Mononuclear cell (primary cell): ENCODE measurements around the gene ZNF487. TPM values are rescaled to one million over a fixed set of nuclear protein-coding genes. Genes with fewer than 3 reads are reported as not detected.
"Not testable (repeated sequence)": the region's sequence is repeated elsewhere in the genome, so short reads cannot be mapped to it uniquely, and the experiment has no call there.

Experiments
- H3K27me3 ChIP-seq: 2 replicates; pipeline ENCODE4 v1.6.0; 2011; ENCODE audit warnings: low read length, control low read depth; ENCODE audit not compliant: insufficient read depth
- H3K4me1 ChIP-seq: 2 replicates; pipeline ENCODE4 v1.5.1; 2011; ENCODE audit warnings: mild to moderate bottlenecking, low read length, control low read depth; ENCODE audit not compliant: insufficient read depth
- H3K4me3 ChIP-seq: 2 replicates; pipeline ENCODE4 v1.5.1; 2011; ENCODE audit warnings: mild to moderate bottlenecking, low read length, moderate library complexity
- H3K9me3 ChIP-seq: 2 replicates; pipeline ENCODE4 v1.5.1; 2011; ENCODE audit warnings: low read depth, mild to moderate bottlenecking, control low read depth, low read length
- total RNA-seq: library from RNA; depleted of rRNA; stranded (reverse); fragments of >200 nt; gene quantifications from one replicate; pipeline ENCODE4 v1.2.3, GENCODE V29; 2012

The ZNF487 gene
- total RNA-seq, 1 donor, result 13.1 TPM

DNA sequence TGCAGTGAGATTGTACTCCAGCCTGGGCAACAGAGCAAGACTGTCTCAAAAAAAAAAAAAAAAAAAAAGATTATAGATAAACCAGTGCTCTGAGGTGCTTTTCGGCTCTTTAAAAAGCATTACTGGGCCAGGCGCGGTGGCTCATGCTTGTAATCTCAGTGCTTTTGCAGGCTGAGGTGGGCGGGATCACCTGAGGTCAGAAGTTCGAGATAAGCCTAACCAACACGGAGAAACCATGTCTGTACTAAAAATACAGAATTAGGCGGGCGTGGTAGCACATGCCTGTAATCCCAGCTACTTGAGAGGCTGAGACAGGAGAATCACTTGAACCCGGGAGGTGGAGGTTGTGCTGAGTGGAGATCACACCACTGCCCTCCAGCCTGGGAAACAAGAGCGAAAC, 21.4 kb upstream of the ZNF487 start:
- H3K4me1 ChIP-seq, result peaks cover 43% of the 10 kb centered on the region
- no peaks in the 10 kb centered on the region for H3K27me3 ChIP-seq
- H3K9me3 ChIP-seq, result no peaks in the 10 kb centered on the region
- no peak overlapping the region for H3K4me3 ChIP-seq

GRCh38 chr10:43417950-43418768, 18.8 kb upstream of the ZNF487 start:
- H3K27me3 ChIP-seq, result no peaks in the 10 kb centered on the region
- H3K4me1 ChIP-seq, result peaks cover 54% of the 10 kb centered on the region
- H3K4me3 ChIP-seq, result no peak overlapping the region
- H3K9me3 ChIP-seq, result no peaks in the 10 kb centered on the region

DNA sequence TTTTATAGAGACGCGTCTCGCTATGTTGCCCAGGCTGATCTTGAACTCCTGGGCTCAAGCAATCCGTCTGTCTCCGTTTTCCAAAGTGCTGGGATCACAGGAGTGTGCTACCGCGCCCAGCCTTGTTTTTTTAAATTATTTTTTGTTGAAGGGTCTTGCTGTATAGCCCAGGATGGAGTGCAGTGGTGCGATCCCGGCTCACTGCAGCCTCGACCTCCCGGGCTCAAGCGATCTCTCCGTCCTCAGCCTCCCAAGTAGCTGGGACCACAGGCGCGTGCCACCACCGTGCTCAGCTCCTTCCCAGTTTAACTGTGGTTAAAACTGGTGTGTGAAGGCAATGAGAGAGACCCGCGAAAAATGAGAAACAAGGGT, 16.9 kb upstream of the ZNF487 start:
- Histone ChIP-seq H3K27me3 (no peaks in the 10 kb centered on the region), H3K9me3 (no peaks in the 10 kb centered on the region), H3K4me3 (peak overlapping the region; percentile 59), H3K4me1 (peaks cover 54% of the 10 kb centered on the region)

DNA sequence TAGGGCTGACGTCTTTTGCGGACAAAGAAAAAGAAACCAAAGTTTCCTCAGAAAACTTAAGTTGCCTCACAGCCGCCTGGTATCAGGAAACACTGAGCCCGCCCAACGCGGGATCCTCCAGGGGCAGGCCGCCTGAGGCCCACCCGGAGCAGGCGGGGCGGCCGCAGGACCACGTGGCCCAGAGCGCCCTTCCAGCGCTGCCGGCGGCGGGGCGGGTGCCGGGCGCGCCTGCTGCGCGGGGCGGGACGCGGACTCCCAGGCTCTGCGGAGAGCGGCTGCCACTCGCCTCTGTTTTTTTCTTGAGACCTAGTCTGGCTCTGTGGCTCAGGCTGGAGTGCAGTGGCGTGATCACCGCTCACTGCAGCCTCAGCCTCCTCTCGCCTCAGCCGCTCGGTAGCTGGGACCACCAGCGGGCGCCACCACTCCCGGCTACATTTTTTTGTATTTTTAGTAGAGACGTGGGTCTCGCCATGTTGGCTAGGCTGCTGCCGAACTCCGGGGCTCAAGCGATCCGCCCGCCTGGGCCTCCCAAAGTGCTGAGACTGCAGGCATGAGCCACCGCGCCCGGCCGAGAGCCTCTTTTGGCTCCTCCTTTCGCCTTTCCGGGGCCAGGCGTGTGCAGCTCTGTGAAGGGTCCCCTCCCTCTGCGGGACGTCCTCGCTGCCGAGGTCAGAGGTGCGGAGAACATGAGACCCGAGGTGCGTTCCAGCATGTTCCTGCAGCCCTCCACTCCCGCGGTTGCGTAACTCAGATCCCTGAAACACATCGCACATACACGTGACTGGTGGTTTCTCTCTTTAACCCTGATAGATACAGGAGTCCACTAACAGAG, 16.3 kb upstream of the ZNF487 start:
- H3K4me3 ChIP-seq, result peak overlapping the region; percentile 59
- H3K27me3 ChIP-seq, result no peaks in the 10 kb centered on the region
- H3K4me1 ChIP-seq, result peaks cover 54% of the 10 kb centered on the region
- no peaks in the 10 kb centered on the region for H3K9me3 ChIP-seq

DNA sequence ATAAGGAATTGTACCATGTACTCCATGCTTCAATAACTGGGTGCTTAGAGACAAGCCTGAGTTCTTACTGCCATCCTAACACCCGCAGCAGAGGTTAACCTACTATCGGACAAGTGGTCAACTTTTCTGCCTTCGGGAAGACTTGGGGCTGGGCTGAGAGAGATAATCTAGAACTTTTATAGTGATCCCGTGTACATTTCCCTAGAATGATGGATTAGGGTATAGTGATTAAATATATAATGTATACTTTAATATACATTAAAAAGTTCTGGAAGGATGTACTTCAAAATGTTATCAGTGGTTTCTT, 15.8 kb upstream of the ZNF487 start:
- peaks cover 54% of the 10 kb centered on the region for H3K4me1 ChIP-seq
- no peaks in the 10 kb centered on the region for H3K9me3 ChIP-seq
- H3K4me3 ChIP-seq, result peak overlapping the region; percentile 59
- H3K27me3 ChIP-seq, result no peaks in the 10 kb centered on the region

- no peaks in the 10 kb centered on the region for H3K9me3 ChIP-seq
- no peaks in the 10 kb centered on the region for H3K27me3 ChIP-seq
- peaks cover 54% of the 10 kb centered on the region for H3K4me1 ChIP-seq
- no peak overlapping the region for H3K4me3 ChIP-seq
These were observed 15.4 kb upstream of the ZNF487 start for GRCh38 chr10:43421519-43421918.

DNA sequence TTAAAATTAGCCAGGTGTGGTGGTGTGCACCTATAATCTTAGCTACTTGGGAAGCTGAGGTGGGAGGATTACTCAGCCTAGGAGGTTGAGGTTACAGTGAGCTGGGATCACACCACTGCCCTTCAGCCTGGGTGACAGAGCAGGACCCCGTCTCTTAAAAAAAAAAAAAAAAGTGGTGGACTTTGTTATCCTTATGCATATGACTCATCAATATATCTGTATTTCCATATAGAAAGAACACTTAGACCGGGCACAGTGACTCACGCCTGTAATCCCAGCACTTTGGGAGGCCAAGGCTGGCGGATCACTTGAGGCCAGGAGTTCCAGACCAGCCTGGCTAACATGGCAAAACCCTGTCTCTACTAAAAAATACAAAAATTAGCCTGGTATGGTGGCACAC, 15.0 kb upstream of the ZNF487 start:
- not testable (repeated sequence) for H3K9me3 ChIP-seq, H3K4me3 ChIP-seq, H3K27me3 ChIP-seq
- peaks cover 52% of the 10 kb centered on the region for H3K4me1 ChIP-seq

DNA sequence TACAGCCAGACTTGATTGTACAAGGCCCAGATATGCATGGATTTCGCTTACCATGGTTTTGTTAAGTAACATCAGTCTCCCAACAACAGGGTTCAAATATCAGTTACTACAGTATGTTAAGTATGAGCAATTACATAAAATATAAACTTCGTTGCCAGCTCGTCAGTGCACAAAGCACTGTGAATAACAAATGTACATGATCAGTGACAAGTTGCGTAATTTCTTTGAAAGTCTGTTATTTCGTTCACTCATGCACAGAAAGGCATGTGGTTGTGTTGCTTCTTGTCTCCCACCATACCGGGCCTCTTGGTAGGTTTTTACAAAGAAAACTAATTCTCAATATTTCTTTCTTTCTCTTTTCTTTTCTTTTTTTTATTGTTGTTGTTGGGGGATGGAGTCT, 12.5 kb upstream of the ZNF487 start:
- Histone ChIP-seq H3K9me3 (no peaks in the 10 kb centered on the region), H3K27me3 (no peaks in the 10 kb centered on the region), H3K4me1 (peaks cover 29% of the 10 kb centered on the region), H3K4me3 (no peak overlapping the region)

DNA sequence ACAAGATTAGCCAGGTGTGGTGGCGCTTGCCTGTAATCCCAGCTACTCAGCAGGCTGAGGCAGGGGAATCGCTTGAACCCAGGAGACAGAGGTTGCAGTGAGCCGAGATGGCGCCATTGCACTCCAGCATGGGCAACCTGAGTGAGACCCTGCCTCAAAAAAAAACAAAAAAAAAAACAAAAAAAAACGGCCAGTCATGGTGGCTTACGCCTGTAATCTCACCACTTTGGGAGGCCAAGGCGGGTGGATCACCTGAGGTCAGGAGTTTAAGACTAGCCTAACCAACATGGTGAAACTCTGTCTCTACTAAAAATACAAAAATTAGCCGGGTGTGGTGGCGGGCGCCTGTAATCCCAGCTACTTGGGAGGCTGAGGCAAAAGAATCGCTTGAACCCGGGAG, 10.4 kb upstream of the ZNF487 start:
- H3K4me1 ChIP-seq, result peaks cover 20% of the 10 kb centered on the region
- not testable (repeated sequence) for H3K4me3 ChIP-seq, H3K27me3 ChIP-seq, H3K9me3 ChIP-seq

DNA sequence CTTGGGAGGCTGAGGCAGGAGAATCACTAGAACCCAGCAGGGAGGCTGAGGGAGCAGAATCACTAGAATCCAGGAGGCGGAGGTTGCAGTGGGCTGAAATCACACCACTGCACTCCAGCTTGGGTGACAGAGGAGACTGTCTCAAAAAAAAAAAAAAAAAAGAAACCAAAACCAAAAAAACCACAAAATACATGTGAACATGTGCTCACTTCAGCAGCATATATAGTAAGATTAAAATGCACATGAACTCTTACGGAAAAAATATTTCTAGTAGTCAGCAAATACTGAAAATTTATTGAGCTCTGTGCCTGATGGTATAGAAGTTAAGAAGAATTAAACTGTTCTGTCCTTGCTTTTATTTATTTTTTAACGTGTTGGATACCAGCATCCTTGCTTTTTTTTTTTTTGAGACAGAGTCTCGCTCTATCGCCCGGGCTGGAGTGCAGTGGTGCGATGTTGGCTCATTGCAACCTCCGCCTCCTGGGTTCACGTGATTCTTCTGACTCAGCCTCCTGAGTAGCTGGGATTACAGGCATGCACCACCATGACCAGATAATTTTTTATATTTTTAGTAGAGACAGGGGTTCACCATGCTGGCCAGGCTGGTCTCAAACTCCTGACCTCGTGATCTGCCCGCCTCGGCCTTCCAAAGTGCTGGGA, 9.6 kb upstream of the ZNF487 start:
- H3K27me3 ChIP-seq, result no peaks in the 10 kb centered on the region
- H3K4me1 ChIP-seq, result peaks cover 24% of the 10 kb centered on the region
- H3K9me3 ChIP-seq, result no peaks in the 10 kb centered on the region
- H3K4me3 ChIP-seq, result no peak overlapping the region

DNA sequence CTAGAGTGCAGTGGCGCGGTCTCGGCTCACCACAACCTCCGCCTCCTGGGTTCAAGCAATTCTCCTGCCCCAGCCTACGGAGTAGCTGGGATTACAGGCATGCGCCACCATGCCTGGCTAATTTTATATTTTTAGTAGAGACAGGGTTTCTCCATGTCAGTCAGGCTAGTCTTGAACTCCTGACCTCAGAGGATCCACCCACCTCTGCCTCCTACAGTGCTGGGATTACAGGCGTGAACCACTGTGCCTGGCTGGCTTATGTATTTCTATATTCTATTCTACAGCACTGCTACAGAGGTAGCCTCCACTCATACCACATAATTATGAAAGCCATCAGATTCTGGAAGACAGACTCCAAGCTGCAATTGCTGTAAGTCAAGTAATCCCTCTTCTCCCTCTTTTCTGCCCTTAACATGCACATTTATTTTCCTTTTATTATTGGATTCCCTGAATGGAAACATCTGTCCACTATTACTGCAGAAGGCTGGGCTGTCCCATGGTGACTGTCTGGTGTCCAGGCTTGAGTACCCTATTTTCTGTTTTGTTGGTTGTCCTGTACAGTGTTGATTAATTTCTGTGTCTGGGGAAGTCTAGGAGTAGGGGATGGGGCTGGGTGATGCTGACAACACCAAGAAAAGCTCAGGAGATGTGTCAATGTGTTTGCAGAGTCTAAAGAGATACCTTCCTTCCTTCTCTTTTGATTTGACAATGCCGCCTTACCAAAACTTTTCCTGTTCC, 5.8 kb upstream of the ZNF487 start:
- H3K27me3 ChIP-seq, result no peaks in the 10 kb centered on the region
- H3K9me3 ChIP-seq, result no peaks in the 10 kb centered on the region
- H3K4me3 ChIP-seq, result no peak overlapping the region
- H3K4me1 ChIP-seq, result peaks cover 36% of the 10 kb centered on the region

DNA sequence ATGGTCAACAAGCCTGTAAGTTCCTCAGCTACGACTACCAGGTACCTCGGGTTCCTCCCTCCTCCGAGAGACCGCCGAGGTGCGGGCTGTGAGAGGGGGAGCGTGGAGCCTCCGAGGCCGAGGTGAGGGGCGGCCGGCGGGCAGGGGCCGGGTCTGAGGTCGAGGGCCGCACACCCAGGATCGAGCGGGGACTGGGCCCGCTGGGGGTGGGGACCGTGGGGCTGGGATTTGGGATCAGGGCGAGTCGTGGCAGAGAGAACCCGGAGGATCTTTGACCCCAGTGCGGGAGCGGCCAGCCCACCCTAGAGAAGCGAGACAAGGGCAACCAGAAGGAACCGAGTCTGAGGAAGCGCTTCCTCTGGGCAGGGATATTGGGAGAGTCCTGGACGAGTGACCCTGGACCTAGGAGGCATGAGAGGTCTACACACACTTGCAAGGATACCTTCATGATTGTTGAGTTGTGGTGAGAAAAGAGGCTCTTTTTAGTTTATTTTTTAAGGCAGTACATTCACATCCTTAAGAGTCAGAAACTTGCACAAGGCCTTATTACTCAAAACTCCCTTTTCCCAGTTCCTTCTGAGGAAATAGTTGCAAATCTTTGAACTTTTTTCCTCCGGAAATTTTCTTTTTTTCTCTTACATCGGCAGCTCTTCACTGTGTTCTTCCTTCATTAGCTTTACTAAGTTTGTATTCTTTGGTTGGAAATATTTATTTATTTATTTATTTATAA, 395 bp downstream of the ZNF487 start:
- no peaks in the 10 kb centered on the region for H3K9me3 ChIP-seq
- H3K4me1 ChIP-seq, result peaks cover 51% of the 10 kb centered on the region
- H3K27me3 ChIP-seq, result no peaks in the 10 kb centered on the region
- H3K4me3 ChIP-seq, result peak overlapping the region; percentile 81

GRCh38 chr10:43440463-43441134, 3.7 kb downstream of the ZNF487 start:
- H3K9me3 ChIP-seq, result no peaks in the 10 kb centered on the region
- peaks cover 39% of the 10 kb centered on the region for H3K4me1 ChIP-seq
- no peak overlapping the region for H3K4me3 ChIP-seq
- no peaks in the 10 kb centered on the region for H3K27me3 ChIP-seq

- H3K4me1 ChIP-seq, result peaks cover 18% of the 10 kb centered on the region
- H3K4me3 ChIP-seq, result no peak overlapping the region
- H3K27me3 ChIP-seq, result no peaks in the 10 kb centered on the region
- H3K9me3 ChIP-seq, result no peaks in the 10 kb centered on the region
These were observed 7.4 kb downstream of the ZNF487 start for GRCh38 chr10:43444323-43444722.
